Panc1 (cell line): Measurements from ENCODE around the gene DNAAF8. TPM values are rescaled to one million over a fixed set of nuclear protein-coding genes. Genes with fewer than 3 reads are reported as not detected.

ENCODE experiments used
- ATAC-seq: fragments of 200-7000 bp; cut with Tn5 transposase; 2 replicates; pipeline ENCODE4 v1.9.1; 2020; ENCODE audit warnings: mild to moderate bottlenecking, moderate library complexity
- BruUV-seq: library from RNA; stranded (reverse); fragments of 400-500 nt; replicated peaks from 2 replicates; lab custom pipeline; 2021; lab: Mats Ljungman, UMichigan
- CTCF ChIA-PET: fragments of 300-600 bp; sonication (Branson Sonifier 250); formaldehyde crosslinking; loops from one replicate; lab custom pipeline; 2022; ENCODE audit warnings: antibody characterized with exemption; lab: Charles Lee
- POLR2A ChIA-PET: fragments of 300-600 bp; sonication (Branson Sonifier 250); formaldehyde crosslinking; loops from one replicate; lab custom pipeline; 2022; ENCODE audit warnings: antibody characterized with exemption; lab: Charles Lee
- DNase-seq: peaks from one replicate; pipeline ENCODE4 v3.0.0-alpha.2; 2010; ENCODE audit warnings: low read depth, low spot score
- H3K27ac ChIP-seq: 2 replicates; pipeline ENCODE4 v1.5.1; 2011; ENCODE audit warnings: mild to moderate bottlenecking, low read length, inconsistent platforms
- H3K27me3 ChIP-seq: fragments of 200-500 bp; sonication (Bioruptor generic); 2 replicates; pipeline ENCODE4 v1.6.0; 2014; ENCODE audit warnings: low read length, inconsistent platforms; ENCODE audit not compliant: control insufficient read depth, insufficient read depth
- H3K36me3 ChIP-seq: fragments of 200-500 bp; sonication (Bioruptor generic); 2 replicates; pipeline ENCODE4 v1.5.1; 2014; ENCODE audit warnings: inconsistent platforms, mild to moderate bottlenecking, low read length, moderate library complexity; ENCODE audit not compliant: control insufficient read depth, insufficient read depth
- H3K4me1 ChIP-seq: 2 replicates; pipeline ENCODE4 v1.5.1; 2011; ENCODE audit warnings: inconsistent platforms, mild to moderate bottlenecking, low read length, moderate library complexity; ENCODE audit not compliant: control insufficient read depth, insufficient read depth
- H3K4me3 ChIP-seq, 2 experiments: 2 replicates each; pipeline ENCODE4 v1.5.1; 2011 to 2012; ENCODE audit warnings: low read depth in 2 of 2, low read length in 2 of 2, mild to moderate bottlenecking in 2 of 2, inconsistent platforms in 1 of 2, moderate library complexity in 1 of 2
- H3K9me3 ChIP-seq: fragments of 200-500 bp; sonication (Bioruptor generic); 2 replicates; pipeline ENCODE4 v1.5.1; 2014; ENCODE audit warnings: low read depth, mild to moderate bottlenecking, inconsistent platforms, low read length, moderate library complexity; ENCODE audit not compliant: control insufficient read depth, insufficient read depth
- CTCF ChIP-seq: fragments of 450-650 bp; IDR thresholded peaks from 2 replicates; pipeline ENCODE4 v1.5.1; 2017; ENCODE audit warnings: mild to moderate bottlenecking
- POLR2AphosphoS5 ChIP-seq: IDR thresholded peaks from 2 replicates; pipeline ENCODE4 v1.6.1; 2012; ENCODE audit warnings: mild to moderate bottlenecking, low read depth, low read length, moderate library complexity
- SIN3A ChIP-seq: IDR thresholded peaks from 2 replicates; pipeline ENCODE4 v1.6.1; 2012; ENCODE audit warnings: low read depth, mild to moderate bottlenecking, low read length, moderate library complexity, borderline replicate concordance; ENCODE audit not compliant: insufficient read depth
- TCF7L2 ChIP-seq: IDR thresholded peaks from 2 replicates; pipeline ENCODE4 v1.6.1; 2011; ENCODE audit warnings: mild to moderate bottlenecking, low read depth, low read length, inconsistent platforms
- in situ Hi-C: cut with HindIII; loops from 2 replicates; pipeline ENCODE4 v1.10.0; 2016; ENCODE audit warnings: low sequenced_read_pairs, low pct_unique_long_range_greater_than_20kb
- intact Hi-C: fragments of 100-400 bp; cut with micrococcal nuclease; formaldehyde crosslinking; loops from one replicate; pipeline ENCODE4 v1.10.0; 2022; ENCODE audit not compliant: unreplicated experiment
- total RNA-seq: library from RNA; stranded (reverse); gene quantifications from one replicate; pipeline ENCODE4 v1.2.1, GENCODE V29; 2021; ENCODE audit not compliant: unreplicated experiment
- TF ChIP-seq, protein P1 (sequence below), 2 experiments: IDR thresholded peaks; 2 replicates each; pipeline ENCODE4 v1.6.1; 2011 to 2012; ENCODE audit warnings: low read depth in 2 of 2, control low read depth in 1 of 2, low read length in 1 of 2, mild to moderate bottlenecking in 1 of 2, moderate library complexity in 1 of 2; ENCODE audit not compliant: insufficient read depth in 1 of 2

DNAAF8 gene
- total RNA-seq, 1 experiment from 2014 or later = 2.3 TPM

DNA sequence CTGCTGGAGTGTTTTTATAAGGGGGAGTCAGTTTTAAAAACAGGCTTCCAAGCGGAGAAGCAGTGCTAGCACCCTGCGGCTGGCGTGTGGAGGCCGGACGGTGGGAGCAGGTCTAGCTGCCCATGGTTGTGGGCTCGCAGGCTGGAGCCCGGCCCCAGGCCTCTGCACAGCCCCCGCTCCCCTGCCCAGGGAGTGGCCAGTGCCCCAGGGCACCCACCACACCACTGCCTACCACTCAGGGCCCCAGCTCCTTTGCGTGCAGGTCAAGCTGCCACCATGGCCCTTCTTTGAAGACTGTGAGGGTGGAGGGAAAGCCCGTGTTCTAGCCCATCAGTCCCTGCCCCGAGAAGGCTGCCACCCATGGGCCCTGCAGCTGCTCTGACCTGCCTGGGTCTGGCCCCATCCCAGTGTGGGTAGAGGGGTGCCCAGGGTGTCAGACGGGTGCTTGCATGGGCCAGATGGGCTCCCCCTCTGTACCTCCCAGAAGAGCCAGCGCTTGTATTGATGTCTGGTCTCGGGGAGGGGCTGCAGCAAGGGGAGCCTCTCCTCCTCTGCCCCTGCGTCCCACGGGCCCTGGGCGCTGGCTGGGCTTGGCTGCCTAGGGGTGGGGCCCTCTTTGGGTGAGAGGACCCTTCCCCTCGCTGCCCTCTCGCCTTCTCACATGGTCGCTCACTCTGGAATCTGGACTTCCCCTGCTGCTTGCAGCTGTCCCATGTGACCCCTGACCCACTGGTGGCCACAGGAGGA is 42.5 kb upstream of the DNAAF8 start:
- Histone ChIP-seq H3K4me3 (no peak overlapping the region), H3K27me3 (no peaks in the 10 kb centered on the region), H3K27ac (no peak overlapping the region), H3K9me3 (no peaks in the 10 kb centered on the region), H3K36me3 (no peaks in the 10 kb centered on the region; the same call in 1 of the 2 replicates), H3K4me1 (peaks cover 40% of the 10 kb centered on the region)
- POLR2A ChIA-PET = interaction anchor here (0.5 to 0.6 kb wide), 2 partner anchors 46 to 147 kb away, joined by 4 read pairs; no protein-coding TSS in a partner anchor
- BruUV-seq = no TSS peak
- intact Hi-C loops (no loop called here), in situ Hi-C loops (no loop called here)
- ATAC-seq (no peak), DNase-seq (no peak)
- TF ChIP-seq CTCF (no peak), SIN3A (no peak), POLR2AphosphoS5 (no peak; the same call in 1 of the 2 replicates), TCF7L2 (no peak)
- TF ChIP-seq, protein P1, sequence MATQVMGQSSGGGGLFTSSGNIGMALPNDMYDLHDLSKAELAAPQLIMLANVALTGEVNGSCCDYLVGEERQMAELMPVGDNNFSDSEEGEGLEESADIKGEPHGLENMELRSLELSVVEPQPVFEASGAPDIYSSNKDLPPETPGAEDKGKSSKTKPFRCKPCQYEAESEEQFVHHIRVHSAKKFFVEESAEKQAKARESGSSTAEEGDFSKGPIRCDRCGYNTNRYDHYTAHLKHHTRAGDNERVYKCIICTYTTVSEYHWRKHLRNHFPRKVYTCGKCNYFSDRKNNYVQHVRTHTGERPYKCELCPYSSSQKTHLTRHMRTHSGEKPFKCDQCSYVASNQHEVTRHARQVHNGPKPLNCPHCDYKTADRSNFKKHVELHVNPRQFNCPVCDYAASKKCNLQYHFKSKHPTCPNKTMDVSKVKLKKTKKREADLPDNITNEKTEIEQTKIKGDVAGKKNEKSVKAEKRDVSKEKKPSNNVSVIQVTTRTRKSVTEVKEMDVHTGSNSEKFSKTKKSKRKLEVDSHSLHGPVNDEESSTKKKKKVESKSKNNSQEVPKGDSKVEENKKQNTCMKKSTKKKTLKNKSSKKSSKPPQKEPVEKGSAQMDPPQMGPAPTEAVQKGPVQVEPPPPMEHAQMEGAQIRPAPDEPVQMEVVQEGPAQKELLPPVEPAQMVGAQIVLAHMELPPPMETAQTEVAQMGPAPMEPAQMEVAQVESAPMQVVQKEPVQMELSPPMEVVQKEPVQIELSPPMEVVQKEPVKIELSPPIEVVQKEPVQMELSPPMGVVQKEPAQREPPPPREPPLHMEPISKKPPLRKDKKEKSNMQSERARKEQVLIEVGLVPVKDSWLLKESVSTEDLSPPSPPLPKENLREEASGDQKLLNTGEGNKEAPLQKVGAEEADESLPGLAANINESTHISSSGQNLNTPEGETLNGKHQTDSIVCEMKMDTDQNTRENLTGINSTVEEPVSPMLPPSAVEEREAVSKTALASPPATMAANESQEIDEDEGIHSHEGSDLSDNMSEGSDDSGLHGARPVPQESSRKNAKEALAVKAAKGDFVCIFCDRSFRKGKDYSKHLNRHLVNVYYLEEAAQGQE (IDR thresholded peaks at IDR 0.05; ENCODE audit: insufficient read depth in 1 of 2, low read depth in 2 of 2, low read length in 1 of 2) = no peak
- CTCF ChIA-PET = no interaction called here

DNA sequence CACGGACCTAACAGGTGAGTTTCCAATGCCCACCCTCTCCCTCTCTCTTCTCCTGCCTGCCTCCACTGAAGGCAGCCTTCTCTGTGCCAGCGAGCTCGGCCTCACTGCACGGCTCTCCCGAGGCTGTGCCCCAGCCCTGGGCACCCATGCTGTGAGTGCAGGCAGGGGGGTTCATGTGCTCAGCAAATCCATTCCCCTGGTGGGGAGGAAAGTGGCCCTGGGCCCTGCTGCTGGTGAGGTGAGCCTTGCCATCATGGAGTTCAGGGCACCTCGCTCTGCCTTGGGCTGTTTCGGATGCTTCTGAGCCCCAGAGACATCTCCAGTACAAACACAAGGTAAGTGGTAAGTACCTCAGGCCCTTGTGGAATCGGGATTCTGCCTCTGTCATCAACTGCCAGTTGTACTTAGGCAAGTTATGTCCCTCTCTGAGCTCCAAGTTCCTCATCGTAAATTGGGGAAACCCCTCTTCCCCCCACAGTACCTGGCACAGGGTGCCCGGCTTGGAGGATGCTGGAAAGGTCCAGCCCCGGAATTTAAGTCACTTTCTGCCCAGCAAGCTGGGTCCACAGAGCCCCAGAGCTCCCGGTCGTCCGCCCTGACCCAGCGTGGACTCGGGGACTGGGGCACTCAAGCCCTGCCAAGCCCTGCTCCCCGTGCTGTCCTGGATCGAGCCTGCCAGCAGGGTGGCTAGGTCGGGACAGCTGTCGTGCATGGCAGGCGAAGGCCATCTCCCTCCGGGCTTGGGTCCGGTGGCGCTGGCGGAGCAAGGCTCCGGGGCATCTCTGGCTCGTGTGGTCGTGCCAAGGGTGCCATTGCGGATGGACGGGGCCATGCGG is 41.7 kb upstream of the DNAAF8 start:
- peak overlapping the region; percentile 71 for H3K27ac ChIP-seq
- in situ Hi-C loops (no loop called here), intact Hi-C loops (no loop called here)
- peaks cover 48% of the 10 kb centered on the region for H3K4me1 ChIP-seq
- H3K27me3 ChIP-seq = no peaks in the 10 kb centered on the region
- H3K4me3 ChIP-seq = peak overlapping the region; percentile 70 to 79
- ChIA-PET CTCF (no interaction called here), POLR2A (no interaction called here)
- no peak for TF ChIP-seq POLR2AphosphoS5
- no peak for TF ChIP-seq TCF7L2
- no peak for TF ChIP-seq CTCF
- TF ChIP-seq, protein P1 (IDR thresholded peaks at IDR 0.05; ENCODE audit: insufficient read depth in 1 of 2, low read depth in 2 of 2, low read length in 1 of 2) = no peak
- TF ChIP-seq SIN3A = no peak
- ATAC-seq (peak; percentile 11), DNase-seq (no peak)
- H3K9me3 ChIP-seq = no peaks in the 10 kb centered on the region
- no TSS peak for BruUV-seq
- no peaks in the 10 kb centered on the region; the same call in 1 of the 2 replicates for H3K36me3 ChIP-seq
